Ascending aorta (tissue), 2 donors: ENCODE data around the gene APOBEC3F. TPM values are rescaled to one million over a fixed set of nuclear protein-coding genes. Genes with fewer than 3 reads are reported as not detected.

Experiments
- DNase-seq, 2 donors: peaks; one replicate each; pipeline ENCODE4 v3.0.0-alpha.2; 2019; ENCODE audit warnings: low spot score in 2 of 2
- H3K27ac ChIP-seq, 2 donors: fragments of 200-600 bp; sonication (generic); one replicate each; pipeline ENCODE4 v1.5.1; 2016 to 2017; ENCODE audit warnings: mild to moderate bottlenecking in 1 of 2
- H3K27me3 ChIP-seq: fragments of 200-600 bp; sonication (generic); one replicate; pipeline ENCODE4 v1.5.1; 2017
- H3K36me3 ChIP-seq, 2 donors: fragments of 200-600 bp; sonication (generic); one replicate each; pipeline ENCODE4 v1.5.1; 2016
- H3K4me1 ChIP-seq, 2 donors: fragments of 200-600 bp; sonication (generic); one replicate each; pipeline ENCODE4 v1.5.1; 2016 to 2017; ENCODE audit warnings: mild to moderate bottlenecking in 1 of 2
- H3K4me3 ChIP-seq, 2 donors: fragments of 200-600 bp; sonication (generic); one replicate each; pipeline ENCODE4 v1.5.1; 2016 to 2017; ENCODE audit warnings: mild to moderate bottlenecking in 1 of 2
- H3K9me3 ChIP-seq, 2 donors: fragments of 200-600 bp; sonication (generic); one replicate each; pipeline ENCODE4 v1.5.1; 2016
- intact Hi-C: fragments of 100-400 bp; cut with DNase I; formaldehyde crosslinking; loops from one replicate; pipeline ENCODE4 v1.15.1; 2023
- total RNA-seq: library from RNA; depleted of rRNA; stranded (reverse); fragments of >200 nt; gene quantifications from one replicate; pipeline ENCODE4 v1.1.0, GENCODE V29; 2016
- TF ChIP-seq, protein P1 (sequence below), 3 experiments: fragments of 200-600 bp in 2 of 3; fragments of 450-650 bp in 1 of 3; sonication (generic) in 2 of 3; IDR thresholded peaks; one replicate each; pipeline ENCODE4 v1.5.1; 2016 to 2019; ENCODE audit warnings: antibody characterized with exemption in 3 of 3, mild to moderate bottlenecking in 1 of 3, moderate library complexity in 1 of 3

The APOBEC3F gene
- total RNA-seq, 1 donor from 2014 or later = 0.11 TPM

DNA sequence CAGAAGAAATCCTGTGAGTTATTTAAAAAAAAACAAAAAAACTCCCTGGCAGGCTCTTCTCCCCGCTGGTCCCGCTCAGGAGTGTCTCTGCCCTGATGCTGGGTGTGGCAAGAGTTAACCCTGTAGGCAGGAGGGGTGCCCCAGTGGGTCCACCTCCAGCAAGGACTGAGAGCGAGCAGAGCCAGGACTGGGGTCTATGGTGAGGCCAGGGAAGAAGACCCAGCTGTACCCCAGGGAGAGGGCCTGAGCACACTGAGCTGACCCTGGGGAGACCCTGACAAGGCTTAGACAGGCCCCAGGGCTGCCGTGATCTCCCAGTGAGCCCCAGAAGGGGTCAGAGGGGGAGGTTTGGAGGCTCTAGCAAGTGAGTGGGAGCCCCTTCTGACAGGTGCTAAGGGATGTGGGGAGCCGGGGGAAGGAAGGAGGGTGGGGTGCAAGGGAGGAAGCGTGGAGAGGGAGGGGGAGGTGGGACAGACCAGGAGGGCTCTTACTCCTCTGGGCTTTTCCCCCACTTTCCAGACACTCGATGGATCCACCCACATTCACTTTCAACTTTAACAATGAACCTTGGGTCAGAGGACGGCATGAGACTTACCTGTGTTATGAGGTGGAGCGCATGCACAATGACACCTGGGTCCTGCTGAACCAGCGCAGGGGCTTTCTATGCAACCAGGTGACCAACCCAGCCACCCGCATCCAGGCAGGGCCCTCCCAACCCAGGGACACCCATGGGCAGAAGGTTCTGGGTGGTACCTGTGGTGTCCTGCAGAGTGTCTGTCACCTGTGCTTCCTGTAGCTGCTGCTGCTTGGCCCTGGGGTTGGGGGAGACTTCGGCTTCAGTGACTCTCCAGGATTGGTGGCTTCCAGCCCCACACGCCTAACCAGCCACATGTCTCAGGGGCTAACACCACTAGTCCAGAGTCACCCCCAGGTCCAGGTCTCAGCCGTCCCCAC, 42.8 kb downstream of the APOBEC3F start:
- no peaks in the 10 kb centered on the region for H3K27me3 ChIP-seq
- H3K27ac ChIP-seq = no peak overlapping the region
- intact Hi-C loops = no loop called here
- TF ChIP-seq, protein P1, sequence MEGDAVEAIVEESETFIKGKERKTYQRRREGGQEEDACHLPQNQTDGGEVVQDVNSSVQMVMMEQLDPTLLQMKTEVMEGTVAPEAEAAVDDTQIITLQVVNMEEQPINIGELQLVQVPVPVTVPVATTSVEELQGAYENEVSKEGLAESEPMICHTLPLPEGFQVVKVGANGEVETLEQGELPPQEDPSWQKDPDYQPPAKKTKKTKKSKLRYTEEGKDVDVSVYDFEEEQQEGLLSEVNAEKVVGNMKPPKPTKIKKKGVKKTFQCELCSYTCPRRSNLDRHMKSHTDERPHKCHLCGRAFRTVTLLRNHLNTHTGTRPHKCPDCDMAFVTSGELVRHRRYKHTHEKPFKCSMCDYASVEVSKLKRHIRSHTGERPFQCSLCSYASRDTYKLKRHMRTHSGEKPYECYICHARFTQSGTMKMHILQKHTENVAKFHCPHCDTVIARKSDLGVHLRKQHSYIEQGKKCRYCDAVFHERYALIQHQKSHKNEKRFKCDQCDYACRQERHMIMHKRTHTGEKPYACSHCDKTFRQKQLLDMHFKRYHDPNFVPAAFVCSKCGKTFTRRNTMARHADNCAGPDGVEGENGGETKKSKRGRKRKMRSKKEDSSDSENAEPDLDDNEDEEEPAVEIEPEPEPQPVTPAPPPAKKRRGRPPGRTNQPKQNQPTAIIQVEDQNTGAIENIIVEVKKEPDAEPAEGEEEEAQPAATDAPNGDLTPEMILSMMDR (IDR thresholded peaks at IDR 0.05) = no peak
- H3K4me1 ChIP-seq = no peaks in the 10 kb centered on the region
- H3K9me3 ChIP-seq = no peaks in the 10 kb centered on the region
- no peak overlapping the region for H3K4me3 ChIP-seq
- DNase-seq = no peak
- no peaks in the 10 kb centered on the region for H3K36me3 ChIP-seq

DNA sequence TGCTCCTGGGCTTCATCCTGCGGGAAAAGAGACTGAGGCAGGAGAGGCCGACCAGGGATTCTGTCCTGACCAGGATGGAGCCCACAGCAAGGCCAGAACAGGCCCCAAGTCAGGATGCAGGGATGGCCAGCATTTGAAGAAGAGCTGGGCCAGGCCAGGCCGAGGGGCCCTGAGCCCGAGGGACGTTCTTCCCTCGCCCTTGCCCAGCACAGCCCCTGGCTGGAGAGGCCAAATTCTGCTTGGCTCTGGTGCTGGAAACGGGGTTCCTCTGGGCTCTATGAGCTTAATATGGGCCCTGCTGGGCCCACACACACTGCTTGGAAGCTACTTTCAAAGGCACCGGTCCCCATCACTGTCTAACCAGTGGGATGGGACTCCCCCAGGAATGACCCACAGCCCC, 44.0 kb downstream of the APOBEC3F start:
- no peaks in the 10 kb centered on the region for H3K9me3 ChIP-seq
- H3K27ac ChIP-seq = no peak overlapping the region
- no peak for DNase-seq
- TF ChIP-seq, protein P1 (IDR thresholded peaks at IDR 0.05) = no peak
- intact Hi-C loops = no loop called here
- H3K4me1 ChIP-seq = no peaks in the 10 kb centered on the region
- no peaks in the 10 kb centered on the region for H3K27me3 ChIP-seq
- H3K36me3 ChIP-seq = no peaks in the 10 kb centered on the region
- no peak overlapping the region for H3K4me3 ChIP-seq

DNA sequence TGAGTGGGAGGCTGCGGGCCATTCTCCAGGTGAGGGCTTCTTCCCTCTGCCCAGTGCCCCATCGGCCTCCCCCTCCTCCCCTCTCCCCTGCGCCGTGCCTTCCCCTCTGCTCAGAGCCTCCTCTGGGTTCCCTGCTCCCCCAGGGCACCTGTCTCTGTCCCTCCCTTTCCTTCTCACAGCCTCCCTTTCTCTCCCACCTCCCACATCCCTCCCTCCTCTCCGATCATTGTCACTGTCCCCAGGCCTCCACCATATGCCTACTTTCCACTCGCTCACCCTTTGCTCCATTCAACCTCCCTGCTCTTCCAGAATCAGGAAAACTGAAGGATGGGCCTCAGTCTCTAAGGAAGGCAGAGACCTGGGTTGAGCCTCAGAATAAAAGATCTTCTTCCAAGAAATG, 46.4 kb downstream of the APOBEC3F start:
- Histone ChIP-seq H3K27me3 (no peaks in the 10 kb centered on the region), H3K36me3 (no peaks in the 10 kb centered on the region), H3K4me3 (no peak overlapping the region), H3K9me3 (no peaks in the 10 kb centered on the region), H3K27ac (no peak overlapping the region), H3K4me1 (no peaks in the 10 kb centered on the region)
- intact Hi-C loops = no loop called here
- TF ChIP-seq, protein P1 (IDR thresholded peaks at IDR 0.05) = no peak
- DNase-seq = no peak

DNA sequence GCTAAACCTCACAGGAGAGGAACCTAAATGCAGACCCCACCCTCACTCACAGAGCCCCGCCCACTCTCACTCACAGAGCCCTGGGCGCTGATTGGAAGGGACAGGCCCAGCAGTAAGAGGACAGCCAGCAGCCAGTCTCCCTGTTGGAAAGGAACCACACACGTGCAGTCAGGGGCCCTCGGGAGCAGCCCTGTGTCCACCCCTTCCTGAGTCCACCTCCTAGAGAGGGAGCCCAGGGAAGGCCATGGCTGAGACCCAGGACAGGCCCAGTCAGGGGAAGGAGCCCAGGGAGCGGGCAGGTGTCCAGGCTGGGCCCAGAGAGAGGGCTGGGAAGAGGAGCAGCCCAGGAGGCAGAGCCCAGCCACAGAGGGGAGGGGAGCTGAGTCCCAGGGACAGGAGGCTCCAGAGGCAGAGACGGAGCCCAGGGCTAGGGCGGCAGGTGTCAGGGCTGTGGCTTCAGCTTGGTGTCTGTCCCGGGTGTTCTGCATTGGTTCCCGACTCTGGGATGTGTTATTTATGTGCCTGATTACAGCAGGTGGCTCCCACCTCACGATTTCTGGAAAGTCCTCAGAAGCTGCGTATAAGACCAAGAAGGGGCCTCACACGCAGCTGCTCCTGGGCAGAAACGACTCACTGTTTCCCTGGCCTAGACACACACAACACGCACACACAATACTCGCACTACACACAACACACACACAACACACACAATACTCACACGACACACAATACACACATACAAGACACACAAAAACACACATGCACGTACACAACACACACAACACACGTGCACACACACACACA, 47.4 kb downstream of the APOBEC3F start:
- intact Hi-C loops = no loop called here
- H3K4me3 ChIP-seq = no peak overlapping the region
- H3K4me1 ChIP-seq = no peaks in the 10 kb centered on the region
- DNase-seq = no peak
- TF ChIP-seq, protein P1 (IDR thresholded peaks at IDR 0.05) = no peak
- no peak overlapping the region for H3K27ac ChIP-seq
- H3K36me3 ChIP-seq = no peaks in the 10 kb centered on the region
- H3K9me3 ChIP-seq = no peaks in the 10 kb centered on the region
- no peaks in the 10 kb centered on the region for H3K27me3 ChIP-seq

DNA sequence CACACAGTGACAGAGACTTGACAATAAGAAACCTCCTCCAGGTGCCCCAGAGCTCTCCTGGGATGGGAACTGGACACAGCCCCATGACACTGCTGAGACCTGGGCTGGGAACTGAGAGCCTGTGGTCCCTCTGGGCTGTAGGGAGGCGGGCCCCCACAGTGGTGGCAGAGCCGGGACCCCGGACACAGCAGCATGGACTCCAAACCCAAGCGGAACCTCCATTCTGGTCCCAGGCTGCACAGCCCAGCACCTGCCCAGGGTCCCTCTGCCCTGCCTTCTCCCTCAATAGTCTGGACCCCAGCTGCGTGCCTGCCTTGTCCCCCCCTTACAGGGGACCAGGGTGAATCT, 48.0 kb downstream of the APOBEC3F start:
- DNase-seq = no peak
- intact Hi-C loops = no loop called here
- H3K4me1 ChIP-seq = no peaks in the 10 kb centered on the region
- TF ChIP-seq, protein P1 (IDR thresholded peaks at IDR 0.05) = no peak
- H3K9me3 ChIP-seq = no peaks in the 10 kb centered on the region
- H3K36me3 ChIP-seq = no peaks in the 10 kb centered on the region
- H3K27ac ChIP-seq = no peak overlapping the region
- no peaks in the 10 kb centered on the region for H3K27me3 ChIP-seq
- H3K4me3 ChIP-seq = no peak overlapping the region
